ENCODE measurements around the gene FOXP2.

Gene FOXP2

GRCh38 chr7:114710499-114710898, 295.9 kb downstream of the FOXP2 start:
- DNase-seq: no peak

- DNase-seq: no peak
These were observed 296.6 kb downstream of the FOXP2 start for GRCh38 chr7:114711241-114711640.

GRCh38 chr7:114715907-114716306, 301.3 kb downstream of the FOXP2 start:
- DNase-seq: no peak

GRCh38 chr7:114718861-114719260, 304.2 kb downstream of the FOXP2 start:
- DNase-seq: no peak

- no peak for DNase-seq
These were observed 306.1 kb downstream of the FOXP2 start for GRCh38 chr7:114720725-114721124.

- no peak for DNase-seq
These were observed 307.9 kb downstream of the FOXP2 start for GRCh38 chr7:114722562-114722961.

GRCh38 chr7:114723308-114723707, 308.7 kb downstream of the FOXP2 start:
- no peak for DNase-seq

GRCh38 chr7:114740095-114740494, 325.5 kb downstream of the FOXP2 start:
- DNase-seq: no peak

GRCh38 chr7:114740941-114741340, 326.3 kb downstream of the FOXP2 start:
- no peak for DNase-seq

- no peak for DNase-seq
These were observed 327.3 kb downstream of the FOXP2 start for GRCh38 chr7:114741911-114742310.
